Measurements from ENCODE around the gene CDKAL1.

The CDKAL1 gene

DNA sequence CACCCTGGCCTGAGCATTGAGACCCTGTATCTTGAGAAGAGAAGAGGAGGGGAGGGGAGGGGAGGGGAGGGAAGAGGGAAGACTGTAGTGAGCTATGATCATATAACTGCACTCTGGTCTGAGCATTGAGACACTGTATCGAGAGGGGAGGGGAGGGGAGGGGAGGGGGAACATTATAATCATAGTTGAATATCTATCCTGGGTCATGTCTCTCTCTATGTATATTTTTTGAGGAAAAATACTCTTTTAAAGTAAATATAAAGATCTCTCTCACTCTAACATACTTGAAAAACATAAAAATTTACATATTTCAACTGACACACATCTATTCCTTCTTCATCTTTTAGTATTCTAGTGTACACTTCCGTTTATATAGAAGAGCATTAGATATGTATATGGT is 431.0 kb downstream of the CDKAL1 start:
- Histone ChIP-seq H3K4me3 (no peak overlapping the region), H3K27ac (no peak overlapping the region)

DNA sequence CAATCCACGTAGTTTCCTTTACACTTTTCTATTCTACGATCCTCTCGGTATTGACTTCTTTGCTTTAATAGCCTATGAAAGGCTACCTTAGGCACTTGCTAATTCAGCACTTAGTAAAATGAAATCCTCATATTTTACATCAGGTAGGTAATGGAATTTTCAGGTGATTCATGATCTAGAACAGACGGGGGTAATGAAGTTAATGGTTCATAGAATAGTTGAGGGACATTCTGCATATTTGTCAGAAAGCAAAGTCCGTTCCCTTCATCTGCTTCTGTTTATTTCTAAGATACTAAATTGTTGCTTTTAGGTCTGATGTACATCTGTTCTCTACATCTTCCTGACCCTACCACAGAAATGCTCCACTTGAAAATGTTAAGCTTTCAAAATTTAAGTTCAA is 431.7 kb downstream of the CDKAL1 start:
- Histone ChIP-seq H3K27ac (no peak overlapping the region), H3K4me3 (no peak overlapping the region)

DNA sequence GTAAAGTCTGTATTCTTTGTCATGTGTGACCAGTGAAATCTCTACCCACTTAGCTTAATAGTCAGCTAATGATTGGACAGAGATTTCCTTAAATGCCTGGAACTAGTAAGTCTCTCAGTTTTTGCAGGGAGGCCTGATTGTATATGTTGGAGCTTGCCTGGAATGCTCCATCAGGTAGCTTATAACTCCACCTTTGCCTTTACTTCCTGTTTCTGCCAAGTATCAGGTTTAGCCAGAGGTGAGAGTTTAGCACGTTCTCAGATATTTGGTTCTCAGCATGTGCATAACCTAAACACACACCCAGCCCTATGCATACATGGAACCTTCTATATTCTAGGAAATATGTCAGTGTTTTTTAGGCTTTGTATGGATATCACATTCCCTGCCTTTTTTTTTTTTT is 435.3 kb downstream of the CDKAL1 start:
- no peak overlapping the region for H3K4me3 ChIP-seq
- H3K27ac ChIP-seq, result no peak overlapping the region

DNA sequence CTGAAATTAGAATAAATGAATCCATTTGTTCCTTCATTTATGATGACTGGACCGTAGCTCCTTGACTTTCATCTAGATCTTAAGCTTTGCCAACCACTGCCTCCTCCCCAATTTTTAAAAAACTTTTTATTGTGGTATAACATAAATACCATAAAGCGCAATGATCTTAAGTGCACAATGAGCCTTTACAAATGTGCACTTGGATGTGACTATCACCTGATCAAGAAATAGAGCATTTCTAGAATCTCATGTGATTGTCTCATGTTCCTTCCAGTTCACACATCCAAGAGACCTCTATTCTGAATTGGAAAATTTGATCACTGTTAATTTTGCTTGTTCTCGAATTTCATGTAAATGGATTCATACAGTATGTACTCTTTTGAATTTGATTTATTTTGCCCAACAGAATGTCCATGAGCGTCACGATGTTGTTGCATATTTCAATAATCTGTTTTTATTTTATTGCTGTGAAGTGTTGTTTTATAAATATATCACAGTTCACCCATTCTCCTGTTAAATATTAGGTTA is 442.2 kb downstream of the CDKAL1 start:
- H3K27ac ChIP-seq, result peak overlapping the region in 1 of 21 experiments; percentile 45
- no peak overlapping the region for H3K4me3 ChIP-seq

DNA sequence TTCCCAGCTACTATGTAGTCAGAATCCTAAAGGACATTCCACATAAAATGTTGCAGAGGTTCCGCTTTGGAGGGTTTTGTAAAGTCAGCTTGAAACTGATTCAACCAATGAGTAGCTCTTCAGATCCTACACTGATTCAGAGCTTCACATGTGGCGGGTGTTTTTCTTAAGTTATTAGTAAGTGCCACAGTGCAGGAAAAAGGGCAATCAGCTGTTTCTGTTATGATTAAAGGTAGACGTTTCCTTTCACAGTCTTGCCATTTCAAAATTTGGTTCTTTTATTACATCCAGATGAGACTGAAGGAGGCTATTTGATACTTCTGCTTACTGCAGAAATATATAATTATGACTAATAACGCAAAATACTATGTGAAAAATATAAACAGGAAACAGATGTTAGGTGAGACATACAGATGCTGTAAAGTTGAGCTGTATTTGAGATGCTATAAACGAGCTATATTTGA is 443.9 kb downstream of the CDKAL1 start:
- Histone ChIP-seq H3K4me3 (no peak overlapping the region), H3K27ac (no peak overlapping the region)

DNA sequence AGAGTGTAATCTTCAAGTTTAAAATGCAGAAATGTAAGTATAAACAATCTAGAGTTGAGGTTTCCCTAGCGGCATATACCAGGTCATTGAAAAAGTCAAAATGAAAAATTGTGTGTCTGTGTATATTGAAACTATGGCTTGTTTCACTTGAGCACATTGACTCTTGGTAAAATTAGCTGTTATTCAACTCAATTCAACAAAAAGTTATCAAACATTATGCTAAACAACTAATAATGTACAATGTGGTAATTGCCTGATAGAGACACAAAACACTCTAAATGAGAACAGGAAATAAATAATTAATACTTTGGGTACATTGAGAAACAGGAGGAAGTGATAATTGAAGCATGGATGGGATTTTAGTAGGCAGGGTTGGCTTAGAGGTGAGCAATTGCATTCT is 444.8 kb downstream of the CDKAL1 start:
- H3K27ac ChIP-seq, result no peak overlapping the region
- H3K4me3 ChIP-seq, result no peak overlapping the region

DNA sequence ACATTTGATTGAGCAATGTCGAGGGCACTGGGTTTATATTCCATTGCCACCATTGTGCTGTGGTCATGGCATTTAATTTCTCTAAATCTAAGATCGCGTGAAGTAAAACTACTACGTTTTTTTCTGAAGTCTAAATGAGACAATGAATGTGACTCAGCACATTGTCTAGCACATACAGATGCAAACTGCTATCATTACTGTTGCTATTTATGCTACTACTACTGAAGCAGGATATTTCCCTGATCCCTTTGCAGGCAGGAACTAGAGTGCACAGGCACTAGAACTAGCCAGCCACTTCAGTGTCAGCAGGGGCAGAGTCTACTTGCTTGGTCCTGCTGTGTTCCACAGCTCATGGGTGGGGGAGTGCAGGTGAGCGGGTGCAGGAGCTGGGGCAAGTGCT is 449.7 kb downstream of the CDKAL1 start:
- no peak overlapping the region for H3K27ac ChIP-seq
- no peak overlapping the region for H3K4me3 ChIP-seq

DNA sequence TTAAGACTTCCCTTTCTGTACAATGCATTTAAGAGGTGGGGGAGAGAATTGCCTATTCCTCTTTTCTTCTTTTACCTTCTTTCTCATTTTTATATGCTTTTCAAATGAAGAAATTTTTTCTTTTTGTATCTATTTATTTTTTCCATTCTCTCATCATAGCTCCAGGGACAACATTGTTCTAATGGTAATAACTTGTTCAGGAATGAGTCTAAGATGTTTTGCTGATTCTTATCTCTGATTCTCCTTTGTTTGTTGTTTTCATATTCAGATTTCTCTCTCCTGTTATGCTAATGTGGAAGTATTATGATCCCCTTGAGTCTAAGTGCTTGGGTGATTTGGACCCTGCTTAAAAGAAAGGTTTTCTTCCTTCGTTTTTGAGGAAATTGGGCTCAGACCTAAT is 451.6 kb downstream of the CDKAL1 start:
- no peak overlapping the region for H3K4me3 ChIP-seq
- no peak overlapping the region for H3K27ac ChIP-seq

DNA sequence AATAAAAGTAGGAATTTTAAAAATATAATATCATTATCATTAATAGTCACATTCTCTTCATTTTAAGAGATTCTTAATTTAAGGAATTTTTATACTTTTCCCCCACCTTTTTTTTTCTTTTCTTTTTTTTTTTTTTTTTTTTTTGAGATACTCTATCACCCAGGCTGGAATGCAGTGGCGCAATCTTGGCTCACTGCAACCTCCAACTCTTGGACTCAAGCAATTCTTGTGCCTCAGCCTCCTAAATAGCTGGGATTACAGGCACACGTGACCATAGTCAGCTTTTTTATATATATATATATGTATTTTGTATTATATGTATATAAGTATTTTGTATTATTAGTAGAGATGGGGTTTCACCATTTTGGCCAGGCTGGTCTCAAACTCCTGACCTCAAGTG is 457.7 kb downstream of the CDKAL1 start:
- no peak overlapping the region for H3K4me3 ChIP-seq
- no peak overlapping the region for H3K27ac ChIP-seq

DNA sequence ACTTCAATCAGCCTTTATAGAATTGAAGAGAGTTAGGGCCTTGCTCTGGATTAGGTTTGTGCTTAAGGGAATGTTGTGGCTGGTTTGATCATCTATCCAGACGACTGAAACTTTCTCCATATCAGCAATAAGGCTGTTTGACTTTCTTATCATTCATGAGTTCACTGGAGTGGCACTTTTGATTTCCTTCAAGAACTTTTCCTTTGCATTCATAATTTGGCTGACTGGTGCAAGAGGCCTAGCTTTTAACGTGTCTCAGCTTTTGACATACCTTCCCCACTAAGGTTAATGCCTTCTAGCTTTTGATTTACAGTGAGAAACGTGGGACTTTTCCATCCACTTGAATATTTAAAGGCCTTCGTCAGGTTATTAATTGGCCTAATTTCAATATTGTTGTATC is 461.8 kb downstream of the CDKAL1 start:
- H3K27ac ChIP-seq, result no peak overlapping the region
- H3K4me3 ChIP-seq, result no peak overlapping the region

DNA sequence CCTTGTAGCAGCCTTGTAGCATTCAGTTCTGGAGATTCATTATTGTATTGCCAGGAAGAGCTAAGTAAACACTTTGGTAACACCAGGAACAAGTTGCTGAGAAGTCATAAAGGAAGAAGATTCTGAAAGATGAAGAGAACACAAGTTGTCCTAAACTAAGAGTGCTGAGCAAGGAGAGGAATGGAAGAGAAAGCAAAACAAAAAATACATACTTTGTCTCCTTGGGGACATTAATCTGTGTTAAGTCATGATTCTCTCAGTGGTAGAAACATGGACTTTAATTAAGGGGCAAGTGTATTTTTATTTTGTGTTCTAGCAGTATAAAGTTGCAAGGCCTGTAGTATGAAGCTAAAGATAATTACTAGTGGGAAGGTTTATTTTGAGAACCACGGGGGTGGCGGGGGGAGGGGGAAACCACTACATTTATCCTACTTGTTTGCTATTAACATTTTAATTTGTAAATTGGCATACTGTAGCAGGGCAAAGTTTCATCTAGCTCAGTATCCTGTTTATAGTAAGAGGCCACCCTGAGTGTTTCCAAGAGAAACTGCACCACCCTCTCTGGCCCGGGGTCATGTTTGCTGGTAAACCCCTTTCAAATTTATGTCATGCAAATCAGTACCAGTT is 463.0 kb downstream of the CDKAL1 start:
- H3K27ac ChIP-seq, result peak overlapping the region in 3 of 21 experiments; percentile 11 to 60 (median 11)
- H3K4me3 ChIP-seq, result no peak overlapping the region

DNA sequence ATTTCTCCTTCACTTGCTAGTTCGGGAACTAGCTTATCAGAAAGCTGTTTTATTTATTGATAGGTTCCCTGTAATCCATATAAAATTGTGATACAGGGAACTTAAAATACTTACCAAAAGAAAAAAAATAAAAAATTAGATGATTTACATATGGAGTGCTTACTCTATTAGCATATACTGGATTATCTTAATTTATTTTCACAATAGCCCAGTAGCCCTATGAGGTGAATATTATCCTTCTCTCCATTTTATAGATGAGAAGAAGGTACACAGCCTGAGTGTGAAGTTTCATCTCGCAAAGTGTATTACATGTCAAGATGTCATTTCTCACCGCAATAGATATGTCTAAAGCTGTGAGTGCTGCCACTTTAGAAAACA is 463.5 kb downstream of the CDKAL1 start:
- H3K27ac ChIP-seq, result peak overlapping the region in 2 of 21 experiments; percentile 11 to 60
- no peak overlapping the region for H3K4me3 ChIP-seq

DNA sequence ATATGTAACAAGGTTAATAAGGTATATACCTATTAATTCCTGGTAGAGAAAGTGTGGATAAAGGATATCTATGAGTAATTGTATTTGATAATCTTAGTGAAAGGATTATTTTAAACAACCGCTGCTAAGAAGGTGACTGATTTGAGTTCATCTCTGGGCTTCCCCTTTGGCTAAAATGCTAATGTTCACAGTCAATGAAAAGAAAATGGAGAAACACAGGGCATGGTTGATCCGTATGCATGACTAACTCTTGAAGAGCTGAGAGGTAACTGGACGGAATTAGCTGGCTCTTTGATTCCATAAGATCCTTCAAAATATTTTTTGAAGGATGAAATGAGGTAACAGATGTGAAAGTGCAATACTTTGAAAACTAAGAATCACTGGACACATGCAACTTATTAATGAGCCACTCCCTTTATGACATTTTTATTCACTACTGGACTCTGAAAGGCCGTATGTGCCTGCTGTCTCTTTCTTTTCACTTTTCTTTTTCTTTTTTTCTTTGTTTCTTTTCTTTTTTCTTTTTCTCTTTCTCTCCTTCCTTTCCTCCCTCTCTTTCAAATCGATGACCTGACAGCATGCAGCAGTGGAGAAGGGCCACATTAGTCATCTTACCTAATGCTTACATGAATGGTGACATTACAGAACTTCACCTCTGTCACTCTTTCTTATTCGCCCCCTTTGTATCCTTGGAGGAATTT is 464.6 kb downstream of the CDKAL1 start:
- Histone ChIP-seq H3K27ac (no peak overlapping the region), H3K4me3 (no peak overlapping the region)

DNA sequence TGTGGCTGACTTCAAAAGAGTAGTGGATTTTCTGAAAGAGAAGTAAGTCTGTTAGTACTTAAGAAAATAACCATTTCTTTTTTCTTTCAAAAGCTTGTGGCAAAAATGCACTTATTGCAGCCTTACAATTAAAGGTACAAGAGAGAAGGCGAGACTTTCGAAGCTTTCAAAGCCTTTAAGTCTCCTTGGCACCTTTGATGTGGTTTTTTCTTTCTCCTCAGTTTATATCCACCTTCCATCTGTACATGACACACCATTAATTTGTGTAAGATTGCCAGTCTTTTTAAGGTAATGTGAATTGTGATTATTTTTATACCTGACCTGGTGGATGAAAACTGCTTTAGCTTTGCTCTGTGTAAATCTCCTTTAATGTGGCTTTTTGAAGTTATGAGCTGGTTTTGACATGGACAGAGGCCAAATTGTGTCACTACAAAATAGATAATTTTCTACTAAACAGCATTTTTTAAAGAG is 466.1 kb downstream of the CDKAL1 start:
- Histone ChIP-seq H3K27ac (no peak overlapping the region), H3K4me3 (no peak overlapping the region)

DNA sequence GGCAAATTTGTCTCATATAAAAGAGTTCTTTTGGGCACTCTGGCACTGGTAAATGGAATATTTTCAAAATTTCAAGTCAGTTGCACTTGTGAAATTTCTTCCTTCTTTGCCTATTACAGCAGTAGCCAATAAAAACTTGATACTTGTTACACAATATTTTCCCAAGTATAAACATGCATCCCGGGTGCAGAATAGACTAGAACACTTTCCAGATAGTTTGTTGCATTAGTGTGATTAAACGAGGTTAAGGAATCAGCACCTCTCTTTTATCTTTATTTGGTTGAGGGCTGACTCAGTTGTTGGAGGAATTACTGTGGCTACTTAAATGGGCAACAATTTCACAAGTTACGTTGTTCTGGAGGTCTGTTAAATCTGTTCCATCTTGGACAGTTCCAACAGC is 467.5 kb downstream of the CDKAL1 start:
- Histone ChIP-seq H3K27ac (no peak overlapping the region), H3K4me3 (no peak overlapping the region)

DNA sequence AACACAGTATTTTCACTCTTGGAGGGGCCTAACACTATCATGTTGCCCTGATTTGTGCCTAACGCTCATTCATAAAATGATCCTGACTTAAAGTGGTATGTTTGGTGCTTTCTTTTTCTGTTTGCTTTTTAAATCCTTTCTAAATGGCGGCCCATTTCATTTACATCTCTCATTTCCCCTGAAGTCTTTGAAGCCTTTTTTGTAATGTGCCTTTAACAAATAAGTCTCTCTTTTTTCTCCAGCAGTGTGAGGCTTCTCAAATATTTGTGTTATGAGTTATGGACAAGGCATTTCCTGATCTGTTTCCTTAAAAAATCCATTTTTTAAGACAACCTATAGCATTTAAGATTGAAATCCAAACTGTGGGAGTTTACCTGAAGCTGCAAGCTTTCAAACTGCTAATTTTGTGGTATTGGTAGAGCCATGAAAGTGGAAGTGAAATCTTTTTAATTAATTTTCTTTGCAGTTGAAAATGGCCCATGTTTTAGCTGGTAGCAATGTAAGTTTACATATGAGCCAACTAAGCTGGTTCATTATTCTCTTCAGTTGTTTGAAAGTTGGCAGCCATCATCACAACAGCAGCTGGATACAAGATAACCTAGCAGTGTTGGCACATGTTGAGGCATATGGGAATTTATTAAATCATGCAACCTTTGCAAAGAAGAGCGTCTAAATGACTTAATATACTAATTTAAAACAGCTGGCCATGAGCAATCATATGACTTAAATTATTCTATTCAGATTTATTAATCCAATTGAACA is 469.7 kb downstream of the CDKAL1 start:
- Histone ChIP-seq H3K4me3 (no peak overlapping the region), H3K27ac (peak overlapping the region in 3 of 21 experiments; percentile 2 to 32 (median 15))

DNA sequence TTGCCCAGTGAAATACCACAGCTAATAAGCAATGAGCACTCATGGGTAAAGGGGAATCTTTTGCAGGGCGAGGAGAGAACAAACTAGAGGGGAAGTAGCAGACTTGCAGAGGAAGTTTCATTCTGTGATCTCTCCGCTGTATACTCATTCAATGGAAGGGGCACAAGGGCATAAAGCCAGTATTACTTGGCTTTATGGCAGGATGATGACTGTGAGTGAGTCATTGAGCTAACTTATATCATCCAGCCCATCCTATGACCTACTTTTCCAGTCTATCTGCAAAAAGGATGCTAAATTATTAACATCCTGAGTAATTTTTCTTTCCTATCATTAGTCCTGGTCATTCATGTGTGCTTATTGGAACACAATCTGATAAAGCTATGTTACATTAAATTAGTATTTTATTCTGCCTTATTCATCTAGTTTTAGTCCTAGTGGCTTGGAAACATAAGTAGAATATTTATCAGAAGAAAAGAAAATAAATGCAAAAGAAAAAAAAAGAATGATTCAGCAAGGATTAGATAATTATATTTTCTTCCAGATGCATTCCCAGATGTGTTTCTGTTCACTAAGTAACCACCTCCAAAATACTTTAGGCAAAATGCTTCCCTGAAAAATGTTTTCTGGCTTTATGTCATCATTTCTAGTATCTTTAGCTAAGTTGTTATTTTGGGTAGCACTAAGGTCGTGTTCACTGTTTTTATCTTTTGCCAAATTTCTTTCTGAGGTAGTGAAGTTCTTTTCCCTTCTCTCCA is 471.7 kb downstream of the CDKAL1 start:
- peak overlapping the region in 2 of 21 experiments; percentile 14 to 45 for H3K27ac ChIP-seq

DNA sequence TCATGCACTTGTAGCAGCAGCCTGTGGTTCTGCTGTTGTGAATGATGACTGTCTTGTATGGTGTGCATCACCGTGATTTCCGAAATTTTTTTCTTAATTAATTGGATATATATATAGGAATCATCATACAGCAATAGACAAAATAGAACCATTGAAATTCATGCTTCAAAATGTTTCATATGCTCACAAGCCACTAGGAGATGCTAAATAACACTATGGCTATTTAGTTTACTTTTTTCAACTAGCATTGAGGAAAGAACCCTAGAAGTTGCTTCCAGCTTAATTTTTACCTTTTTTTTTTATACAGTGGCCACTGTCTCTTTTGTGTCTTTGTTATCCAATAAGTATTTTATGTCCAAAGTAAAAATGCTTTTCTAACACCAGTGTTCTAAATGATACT is 485.4 kb downstream of the CDKAL1 start:
- H3K4me3 ChIP-seq, result no peak overlapping the region
- no peak overlapping the region for H3K27ac ChIP-seq

More for the DNA sequence above, 471.7 kb downstream of the CDKAL1 start:
- no peak overlapping the region for H3K4me3 ChIP-seq

DNA sequence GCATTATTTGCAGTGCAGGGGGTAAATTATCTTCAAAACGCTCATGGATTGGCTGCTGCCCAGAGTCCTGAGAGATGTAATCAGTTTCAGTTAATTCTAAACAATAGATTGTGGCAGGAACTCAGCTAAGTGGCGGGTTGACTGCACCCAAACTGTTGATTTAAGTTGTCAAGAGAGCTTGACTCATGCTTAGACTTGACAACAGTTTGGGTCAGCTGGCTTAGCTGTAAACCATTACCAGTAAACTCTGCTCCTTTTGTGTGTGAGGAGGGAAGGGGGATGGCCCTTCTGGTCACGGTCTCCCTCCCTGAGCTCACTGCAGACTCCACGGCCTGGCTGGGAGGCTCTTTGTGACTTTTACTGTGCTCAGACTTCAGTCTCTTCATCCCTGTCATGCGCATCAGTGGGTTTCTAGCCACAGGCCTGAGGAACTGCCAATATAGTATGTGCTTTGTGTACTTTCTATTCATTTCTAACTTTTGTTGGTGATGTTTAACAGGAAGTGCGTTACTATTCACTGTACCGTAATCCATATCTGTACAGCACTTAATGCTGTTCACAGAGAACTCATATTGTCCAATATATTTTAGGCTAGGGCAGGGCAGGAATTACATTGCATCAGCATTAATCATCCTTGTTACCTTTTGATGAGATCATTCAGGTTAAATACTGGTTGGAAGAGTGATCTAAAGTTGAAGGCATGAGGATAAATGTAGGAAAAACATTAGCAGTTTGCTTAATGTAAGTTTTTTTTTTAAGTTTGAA is 488.3 kb downstream of the CDKAL1 start:
- Histone ChIP-seq H3K4me3 (no peak overlapping the region), H3K27ac (peak overlapping the region in 15 of 21 experiments; percentile 4 to 71 (median 48))
